22Rv1 (cell line): ENCODE results near the gene HECW1.

Experiments
- CTCF ChIP-seq: fragments of 450-650 bp; IDR thresholded peaks from 2 replicates; pipeline ENCODE4 v1.5.1; 2017; ENCODE audit warnings: mild to moderate bottlenecking
- ZFX ChIP-seq: fragments of 450-650 bp; IDR thresholded peaks from 2 replicates; pipeline ENCODE4 v1.6.1; 2017; ENCODE audit warnings: antibody characterized with exemption, borderline replicate concordance

- TF ChIP-seq CTCF = no peak
- no peak for TF ChIP-seq ZFX
Observed at GRCh38 chr7:43179393-43179792, 66.9 kb downstream of the HECW1 start.
